ENCODE measurements around the gene CAVIN3.
"Not testable (repeated sequence)": the region's sequence is repeated elsewhere in the genome, so short reads cannot be mapped to it uniquely, and the experiment has no call there.

CAVIN3 gene

DNA sequence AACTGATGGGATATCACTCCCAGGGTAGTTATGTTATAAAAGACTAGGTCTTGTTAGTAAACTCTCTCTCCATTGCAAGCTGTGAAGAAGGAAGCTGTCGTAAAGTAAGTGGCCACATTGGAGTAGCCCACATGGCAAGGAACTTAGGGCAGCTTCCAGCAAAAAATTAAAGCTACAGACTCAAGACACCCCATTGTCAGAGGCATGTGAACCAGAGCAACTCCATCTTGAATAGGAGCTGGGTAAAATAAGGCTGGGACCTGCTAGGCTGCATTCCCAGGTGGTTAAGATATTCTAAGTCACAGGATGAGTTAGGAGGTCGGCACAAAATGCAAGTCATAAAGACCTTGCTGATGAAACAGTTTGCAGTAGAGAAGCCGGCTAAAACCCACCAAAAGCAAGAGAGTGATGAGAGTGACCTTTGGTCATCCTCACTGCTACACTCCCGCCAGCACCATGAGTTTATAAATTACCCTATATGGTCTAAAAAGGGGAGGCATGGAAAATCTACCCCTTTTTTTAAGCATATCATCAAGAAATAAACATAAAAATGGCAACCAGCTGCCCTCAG lies 36.8 kb downstream of the CAVIN3 start:
- no peak overlapping the region for H3K4me3 ChIP-seq (ENCODE audit: control insufficient read depth, low read depth, low read length)
- TF ChIP-seq, protein P1, sequence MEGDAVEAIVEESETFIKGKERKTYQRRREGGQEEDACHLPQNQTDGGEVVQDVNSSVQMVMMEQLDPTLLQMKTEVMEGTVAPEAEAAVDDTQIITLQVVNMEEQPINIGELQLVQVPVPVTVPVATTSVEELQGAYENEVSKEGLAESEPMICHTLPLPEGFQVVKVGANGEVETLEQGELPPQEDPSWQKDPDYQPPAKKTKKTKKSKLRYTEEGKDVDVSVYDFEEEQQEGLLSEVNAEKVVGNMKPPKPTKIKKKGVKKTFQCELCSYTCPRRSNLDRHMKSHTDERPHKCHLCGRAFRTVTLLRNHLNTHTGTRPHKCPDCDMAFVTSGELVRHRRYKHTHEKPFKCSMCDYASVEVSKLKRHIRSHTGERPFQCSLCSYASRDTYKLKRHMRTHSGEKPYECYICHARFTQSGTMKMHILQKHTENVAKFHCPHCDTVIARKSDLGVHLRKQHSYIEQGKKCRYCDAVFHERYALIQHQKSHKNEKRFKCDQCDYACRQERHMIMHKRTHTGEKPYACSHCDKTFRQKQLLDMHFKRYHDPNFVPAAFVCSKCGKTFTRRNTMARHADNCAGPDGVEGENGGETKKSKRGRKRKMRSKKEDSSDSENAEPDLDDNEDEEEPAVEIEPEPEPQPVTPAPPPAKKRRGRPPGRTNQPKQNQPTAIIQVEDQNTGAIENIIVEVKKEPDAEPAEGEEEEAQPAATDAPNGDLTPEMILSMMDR (IDR thresholded peaks at IDR 0.05; ENCODE audit: control insufficient read depth, insufficient read depth, low read depth, low read length, missing control alignments): no peak
- DNase-seq (ENCODE audit: low read depth): no peak

DNA sequence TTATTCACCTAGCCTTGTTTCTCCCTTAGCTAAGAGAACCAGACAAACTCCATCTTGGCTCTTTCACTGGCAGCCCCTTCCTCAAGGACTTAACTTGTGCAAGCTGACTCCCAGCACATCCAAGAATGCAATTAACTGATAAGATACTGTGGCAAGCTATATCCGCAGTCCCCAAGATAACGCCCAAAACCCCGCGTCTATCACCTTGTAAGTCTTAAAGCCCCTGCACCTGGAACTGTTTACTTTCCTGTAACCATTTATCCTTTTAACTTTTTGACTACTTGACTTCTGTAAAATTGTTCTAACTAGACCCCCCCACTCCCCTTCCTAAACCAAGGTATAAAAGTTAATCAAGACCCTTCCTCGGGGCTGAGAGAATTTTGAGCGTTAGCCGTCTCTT lies 39.5 kb downstream of the CAVIN3 start:
- not testable (repeated sequence) for DNase-seq (ENCODE audit: low read depth); H3K4me3 ChIP-seq (ENCODE audit: control insufficient read depth, low read depth, low read length)

DNA sequence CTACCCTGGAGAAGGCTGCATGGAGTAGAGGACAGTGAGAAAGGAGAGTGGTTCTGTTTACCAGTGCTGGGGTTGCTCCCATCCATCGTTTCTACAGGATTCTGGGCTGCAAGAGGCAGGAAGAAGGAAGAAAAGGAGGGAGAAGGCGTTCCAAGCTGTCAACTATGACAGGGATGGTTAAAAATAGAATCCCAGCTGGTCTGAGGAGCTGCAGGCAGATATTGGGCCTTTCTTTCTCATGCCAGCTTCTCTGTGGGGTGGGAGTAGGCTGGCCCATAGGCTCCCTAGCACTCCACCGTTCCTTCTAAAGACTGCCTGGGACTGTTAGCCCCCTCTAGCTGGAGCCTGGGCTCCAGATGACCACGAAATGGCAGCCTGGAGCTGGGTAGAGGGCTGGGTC lies 47.1 kb downstream of the CAVIN3 start:
- no peak overlapping the region for H3K4me3 ChIP-seq (ENCODE audit: control insufficient read depth, low read depth, low read length)
- no peak for DNase-seq (ENCODE audit: low read depth)
- TF ChIP-seq, protein P1 (IDR thresholded peaks at IDR 0.05; ENCODE audit: control insufficient read depth, insufficient read depth, low read depth, low read length, missing control alignments): no peak

GRCh38 chr11:6271598-6271997 lies 48.7 kb downstream of the CAVIN3 start:
- no peak for DNase-seq (ENCODE audit: low read depth)
- H3K4me3 ChIP-seq (ENCODE audit: control insufficient read depth, low read depth, low read length): no peak overlapping the region
- TF ChIP-seq, protein P1 (IDR thresholded peaks at IDR 0.05; ENCODE audit: control insufficient read depth, insufficient read depth, low read depth, low read length, missing control alignments): no peak

GRCh38 chr11:6270584-6271246 lies 49.6 kb downstream of the CAVIN3 start:
- TF ChIP-seq, protein P1 (IDR thresholded peaks at IDR 0.05; ENCODE audit: control insufficient read depth, insufficient read depth, low read depth, low read length, missing control alignments): no peak
- no peak overlapping the region for H3K4me3 ChIP-seq (ENCODE audit: control insufficient read depth, low read depth, low read length)
- no peak for DNase-seq (ENCODE audit: low read depth)

DNA sequence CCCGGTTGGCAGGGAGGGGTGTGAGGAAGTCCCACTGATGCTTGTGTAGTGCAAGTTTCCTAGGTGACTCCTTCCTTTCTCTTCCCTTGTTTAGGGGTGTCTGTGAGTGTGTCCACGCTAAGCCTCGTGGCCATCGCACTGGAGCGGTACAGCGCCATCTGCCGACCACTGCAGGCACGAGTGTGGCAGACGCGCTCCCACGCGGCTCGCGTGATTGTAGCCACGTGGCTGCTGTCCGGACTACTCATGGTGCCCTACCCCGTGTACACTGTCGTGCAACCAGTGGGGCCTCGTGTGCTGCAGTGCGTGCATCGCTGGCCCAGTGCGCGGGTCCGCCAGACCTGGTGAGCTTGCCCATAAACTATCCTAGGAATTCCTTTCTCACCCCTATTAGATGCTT lies 50.3 kb downstream of the CAVIN3 start:
- no peak for DNase-seq (ENCODE audit: low read depth)
- TF ChIP-seq, protein P1 (IDR thresholded peaks at IDR 0.05; ENCODE audit: control insufficient read depth, insufficient read depth, low read depth, low read length, missing control alignments): no peak
- no peak overlapping the region for H3K4me3 ChIP-seq (ENCODE audit: control insufficient read depth, low read depth, low read length)
